OCI-LY7 (cell line): Measurements from ENCODE around the gene ASXL2.

Experiments
- CTCF ChIP-seq: fragments of 200-600 bp; sonication (generic); conservative IDR thresholded peaks from 2 replicates; pipeline ENCODE4 v1.5.1; 2014; ENCODE audit warnings: mild to moderate bottlenecking, antibody characterized with exemption, low read length, moderate library complexity, mixed read lengths
- EZH2phosphoT487 ChIP-seq: fragments of 200-600 bp; sonication (generic); IDR thresholded peaks from 2 replicates; pipeline ENCODE4 v1.6.1; 2018; ENCODE audit warnings: low read depth, borderline replicate concordance, mild to moderate bottlenecking, mixed run types, antibody characterized with exemption, low read length, moderate library complexity, mixed read lengths

GRCh38 chr2:25895610-25896009 is 17.3 kb upstream of the ASXL2 start:
- TF ChIP-seq CTCF (no peak), EZH2phosphoT487 (no peak)
